22Rv1 (cell line): ENCODE measurements around the gene KIAA0513.

Experiments
- CTCF ChIP-seq: fragments of 450-650 bp; IDR thresholded peaks from 2 replicates; pipeline ENCODE4 v1.5.1; 2017; ENCODE audit warnings: mild to moderate bottlenecking
- ZFX ChIP-seq: fragments of 450-650 bp; IDR thresholded peaks from 2 replicates; pipeline ENCODE4 v1.6.1; 2017; ENCODE audit warnings: antibody characterized with exemption, borderline replicate concordance

- TF ChIP-seq CTCF (no peak), ZFX (no peak)
Measured at GRCh38 chr16:85107532-85107931, 79.9 kb downstream of the KIAA0513 start.
